ENCODE measurements around the gene ARRB2.
"Not testable (repeated sequence)": the region's sequence is repeated elsewhere in the genome, so short reads cannot be mapped to it uniquely, and the experiment has no call there.

ARRB2 gene

DNA sequence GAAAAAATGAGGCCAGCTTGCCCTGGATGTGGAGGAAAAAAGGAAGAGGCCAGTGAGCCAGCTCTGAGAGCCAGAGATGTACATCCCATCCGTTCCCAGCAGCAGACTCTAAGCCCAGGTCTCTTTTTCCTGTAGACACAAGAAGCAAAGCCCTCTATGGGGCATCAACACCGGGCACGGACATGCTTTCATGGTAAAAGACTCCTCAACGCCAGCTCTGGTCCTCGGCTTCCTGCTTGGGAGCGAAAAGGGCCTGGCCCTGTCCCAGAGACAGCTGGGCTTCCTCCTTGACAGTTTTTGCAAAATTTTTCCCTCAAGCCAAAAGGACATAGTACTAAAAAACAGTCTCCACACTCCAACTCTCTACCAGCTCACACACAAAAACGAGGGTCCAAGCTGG, 33.6 kb upstream of the ARRB2 start:
- Histone ChIP-seq H3K4me3 (ENCODE audit: insufficient read depth, low read length, poor library complexity, severe bottlenecking) (no peak overlapping the region), H3K79me2 (ENCODE audit: insufficient read depth, low read length) (no peaks in the 10 kb centered on the region), H2AFZ (ENCODE audit: low read depth, low read length, severe bottlenecking) (no peak overlapping the region), H4K20me1 (ENCODE audit: low read depth, low read length) (no peaks in the 10 kb centered on the region), H3K9ac (ENCODE audit: low read length) (no peak overlapping the region), H3K27me3 (ENCODE audit: low read length) (no peaks in the 10 kb centered on the region), H3F3A (ENCODE audit: insufficient read depth) (no peaks in the 10 kb centered on the region), H3K36me3 (ENCODE audit: low read length) (no peaks in the 10 kb centered on the region; the same call in 1 of the 2 replicates), H3K9me2 (replicated peaks; ENCODE audit: insufficient read depth, low read length) (no peaks in the 10 kb centered on the region), H3K9me3 (ENCODE audit: insufficient read depth, low read length) (no peaks in the 10 kb centered on the region), H3K27ac (ENCODE audit: low read depth, low read length) (no peak overlapping the region), H3K4me2 (ENCODE audit: low read depth, low read length, poor library complexity, severe bottlenecking) (no peak overlapping the region)
- TF ChIP-seq, protein P1, sequence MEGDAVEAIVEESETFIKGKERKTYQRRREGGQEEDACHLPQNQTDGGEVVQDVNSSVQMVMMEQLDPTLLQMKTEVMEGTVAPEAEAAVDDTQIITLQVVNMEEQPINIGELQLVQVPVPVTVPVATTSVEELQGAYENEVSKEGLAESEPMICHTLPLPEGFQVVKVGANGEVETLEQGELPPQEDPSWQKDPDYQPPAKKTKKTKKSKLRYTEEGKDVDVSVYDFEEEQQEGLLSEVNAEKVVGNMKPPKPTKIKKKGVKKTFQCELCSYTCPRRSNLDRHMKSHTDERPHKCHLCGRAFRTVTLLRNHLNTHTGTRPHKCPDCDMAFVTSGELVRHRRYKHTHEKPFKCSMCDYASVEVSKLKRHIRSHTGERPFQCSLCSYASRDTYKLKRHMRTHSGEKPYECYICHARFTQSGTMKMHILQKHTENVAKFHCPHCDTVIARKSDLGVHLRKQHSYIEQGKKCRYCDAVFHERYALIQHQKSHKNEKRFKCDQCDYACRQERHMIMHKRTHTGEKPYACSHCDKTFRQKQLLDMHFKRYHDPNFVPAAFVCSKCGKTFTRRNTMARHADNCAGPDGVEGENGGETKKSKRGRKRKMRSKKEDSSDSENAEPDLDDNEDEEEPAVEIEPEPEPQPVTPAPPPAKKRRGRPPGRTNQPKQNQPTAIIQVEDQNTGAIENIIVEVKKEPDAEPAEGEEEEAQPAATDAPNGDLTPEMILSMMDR (IDR thresholded peaks at IDR 0.05; ENCODE audit: insufficient read depth, low read length, poor library complexity, severe bottlenecking), result no peak
- no peak for TF ChIP-seq EZH2phosphoT487 (conservative IDR thresholded peaks at IDR 0.05; ENCODE audit: low read length)

DNA sequence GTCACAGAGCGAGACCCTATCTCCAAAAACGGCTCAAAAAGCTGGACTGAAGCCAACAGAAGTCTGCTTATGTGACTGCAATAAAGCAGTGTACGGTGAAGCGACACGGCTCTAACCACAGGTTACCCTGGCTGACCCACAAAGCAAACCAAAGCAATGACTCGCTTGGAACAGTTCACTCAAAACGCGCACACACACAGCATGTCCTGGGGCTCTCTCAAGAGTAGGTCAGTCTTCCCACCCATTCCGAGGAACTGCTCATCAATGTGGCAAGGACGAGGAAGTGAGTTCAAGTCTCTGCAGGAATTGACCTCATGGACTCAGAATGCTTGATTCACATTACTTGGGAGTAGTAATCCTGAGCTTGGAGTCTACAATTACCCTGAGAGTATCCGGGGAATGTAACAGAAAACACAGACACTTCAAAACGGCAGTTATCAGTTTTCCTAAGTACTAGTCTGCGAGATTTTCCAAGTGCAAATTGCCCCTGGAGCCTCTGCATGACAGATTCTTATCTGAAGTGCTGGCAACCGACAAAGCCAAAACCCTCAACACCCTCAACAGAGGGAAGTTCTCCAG, 31.9 kb upstream of the ARRB2 start:
- Histone ChIP-seq H3K9me3 (ENCODE audit: insufficient read depth, low read length) (no peaks in the 10 kb centered on the region), H2AFZ (ENCODE audit: low read depth, low read length, severe bottlenecking) (no peak overlapping the region), H3K79me2 (ENCODE audit: insufficient read depth, low read length) (no peaks in the 10 kb centered on the region), H3K9ac (ENCODE audit: low read length) (no peak overlapping the region), H3K27me3 (ENCODE audit: low read length) (no peaks in the 10 kb centered on the region), H4K20me1 (ENCODE audit: low read depth, low read length) (no peaks in the 10 kb centered on the region), H3K4me2 (ENCODE audit: low read depth, low read length, poor library complexity, severe bottlenecking) (no peak overlapping the region), H3K9me2 (replicated peaks; ENCODE audit: insufficient read depth, low read length) (no peaks in the 10 kb centered on the region), H3F3A (ENCODE audit: insufficient read depth) (no peaks in the 10 kb centered on the region), H3K36me3 (ENCODE audit: low read length) (peaks cover 7% of the 10 kb centered on the region; the same call in 1 of the 2 replicates), H3K27ac (ENCODE audit: low read depth, low read length) (no peak overlapping the region), H3K4me3 (ENCODE audit: insufficient read depth, low read length, poor library complexity, severe bottlenecking) (no peak overlapping the region)
- TF ChIP-seq, protein P1 (IDR thresholded peaks at IDR 0.05; ENCODE audit: insufficient read depth, low read length, poor library complexity, severe bottlenecking), result no peak
- no peak for TF ChIP-seq EZH2phosphoT487 (conservative IDR thresholded peaks at IDR 0.05; ENCODE audit: low read length)

DNA sequence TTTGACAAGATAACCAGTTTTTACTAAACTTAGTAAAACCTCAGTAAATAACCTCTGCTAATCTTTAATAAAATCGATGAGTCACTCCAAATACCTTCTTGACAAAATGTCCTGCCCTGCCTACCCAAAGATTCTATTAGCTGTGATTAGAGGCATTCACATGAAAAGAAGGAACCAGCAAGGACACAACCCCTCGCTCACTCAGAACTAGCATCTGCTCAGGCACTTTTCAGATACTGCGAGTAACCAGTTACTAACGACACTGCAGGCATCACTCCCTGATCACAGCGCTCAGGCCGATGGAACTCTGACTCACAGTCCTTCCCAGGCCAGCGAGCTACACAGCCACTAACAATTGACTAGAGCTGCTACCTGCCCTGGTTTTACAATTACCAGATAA, 30.8 kb upstream of the ARRB2 start:
- H3K9ac ChIP-seq (ENCODE audit: low read length), result no peak overlapping the region
- H3K36me3 ChIP-seq (ENCODE audit: low read length), result peaks cover 7% of the 10 kb centered on the region; the same call in 1 of the 2 replicates
- no peaks in the 10 kb centered on the region for H3K27me3 ChIP-seq (ENCODE audit: low read length)
- H4K20me1 ChIP-seq (ENCODE audit: low read depth, low read length), result no peaks in the 10 kb centered on the region
- H3K9me3 ChIP-seq (ENCODE audit: insufficient read depth, low read length), result no peaks in the 10 kb centered on the region
- H3K9me2 ChIP-seq (replicated peaks; ENCODE audit: insufficient read depth, low read length), result no peaks in the 10 kb centered on the region
- no peak overlapping the region for H3K27ac ChIP-seq (ENCODE audit: low read depth, low read length)
- no peak overlapping the region for H2AFZ ChIP-seq (ENCODE audit: low read depth, low read length, severe bottlenecking)
- no peak overlapping the region for H3K4me2 ChIP-seq (ENCODE audit: low read depth, low read length, poor library complexity, severe bottlenecking)
- no peaks in the 10 kb centered on the region for H3K79me2 ChIP-seq (ENCODE audit: insufficient read depth, low read length)
- no peak for TF ChIP-seq EZH2phosphoT487 (conservative IDR thresholded peaks at IDR 0.05; ENCODE audit: low read length)
- TF ChIP-seq, protein P1 (IDR thresholded peaks at IDR 0.05; ENCODE audit: insufficient read depth, low read length, poor library complexity, severe bottlenecking), result no peak
- H3F3A ChIP-seq (ENCODE audit: insufficient read depth), result no peaks in the 10 kb centered on the region
- H3K4me3 ChIP-seq (ENCODE audit: insufficient read depth, low read length, poor library complexity, severe bottlenecking), result no peak overlapping the region

DNA sequence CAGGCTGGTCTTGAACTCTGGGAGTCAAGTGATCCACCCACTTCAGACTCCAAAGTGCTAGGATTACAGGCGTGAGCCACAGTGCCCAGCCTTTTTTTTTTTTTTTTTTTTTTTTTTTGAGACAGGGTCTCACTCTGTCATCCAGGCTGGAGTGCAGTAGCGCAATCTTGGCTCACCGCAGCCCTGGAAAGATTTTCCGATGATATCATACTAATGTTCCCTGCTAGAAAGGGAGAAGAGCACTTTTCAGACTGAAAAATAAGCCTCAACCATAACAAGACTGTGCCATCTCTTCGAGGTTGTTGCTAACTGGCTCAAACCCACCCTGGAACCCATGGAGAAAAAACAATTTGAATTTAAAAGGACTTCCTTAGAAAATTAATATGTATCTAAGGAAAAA, 26.7 kb upstream of the ARRB2 start:
- H3K9me3 ChIP-seq (ENCODE audit: insufficient read depth, low read length); H3K9me2 ChIP-seq (replicated peaks; ENCODE audit: insufficient read depth, low read length); H3K4me3 ChIP-seq (ENCODE audit: insufficient read depth, low read length, poor library complexity, severe bottlenecking); H3F3A ChIP-seq (ENCODE audit: insufficient read depth); H4K20me1 ChIP-seq (ENCODE audit: low read depth, low read length); H3K27me3 ChIP-seq (ENCODE audit: low read length); H3K4me2 ChIP-seq (ENCODE audit: low read depth, low read length, poor library complexity, severe bottlenecking); H3K27ac ChIP-seq (ENCODE audit: low read depth, low read length); H2AFZ ChIP-seq (ENCODE audit: low read depth, low read length, severe bottlenecking); H3K9ac ChIP-seq (ENCODE audit: low read length): not testable (repeated sequence)
- H3K36me3 ChIP-seq (ENCODE audit: low read length), result peaks cover 14% of the 10 kb centered on the region; the same call in 1 of the 2 replicates
- H3K79me2 ChIP-seq (ENCODE audit: insufficient read depth, low read length), result peaks cover 23% of the 10 kb centered on the region

DNA sequence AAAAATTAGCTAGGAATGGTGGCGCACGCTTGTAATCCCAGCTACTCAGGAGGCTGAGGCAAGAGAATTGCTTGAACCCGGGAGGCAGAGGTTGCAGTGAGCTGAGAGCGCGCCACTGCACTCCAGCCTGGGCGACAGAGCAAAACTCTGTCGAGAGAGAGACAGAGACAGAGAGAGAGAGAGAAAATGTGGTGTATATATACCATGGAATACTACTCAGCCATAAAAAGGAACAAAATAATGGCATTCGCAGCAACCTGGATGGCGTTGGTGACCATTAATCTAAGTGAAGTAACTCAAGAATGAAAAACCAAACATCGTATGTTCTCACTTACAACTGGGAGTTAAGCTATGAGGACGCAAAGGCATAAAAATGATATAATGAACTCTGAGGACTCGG, 20.6 kb upstream of the ARRB2 start:
- H3K9me3 ChIP-seq (ENCODE audit: insufficient read depth, low read length); H3K4me2 ChIP-seq (ENCODE audit: low read depth, low read length, poor library complexity, severe bottlenecking); H3F3A ChIP-seq (ENCODE audit: insufficient read depth); H3K27ac ChIP-seq (ENCODE audit: low read depth, low read length); H3K9me2 ChIP-seq (replicated peaks; ENCODE audit: insufficient read depth, low read length); H2AFZ ChIP-seq (ENCODE audit: low read depth, low read length, severe bottlenecking); H4K20me1 ChIP-seq (ENCODE audit: low read depth, low read length); H3K9ac ChIP-seq (ENCODE audit: low read length); H3K4me3 ChIP-seq (ENCODE audit: insufficient read depth, low read length, poor library complexity, severe bottlenecking); H3K27me3 ChIP-seq (ENCODE audit: low read length): not testable (repeated sequence)
- peaks cover 76% of the 10 kb centered on the region for H3K79me2 ChIP-seq (ENCODE audit: insufficient read depth, low read length)
- peaks cover 16% of the 10 kb centered on the region; the same call in 1 of the 2 replicates for H3K36me3 ChIP-seq (ENCODE audit: low read length)
